ENCODE results near the gene IP6K3.

IP6K3 gene

DNA sequence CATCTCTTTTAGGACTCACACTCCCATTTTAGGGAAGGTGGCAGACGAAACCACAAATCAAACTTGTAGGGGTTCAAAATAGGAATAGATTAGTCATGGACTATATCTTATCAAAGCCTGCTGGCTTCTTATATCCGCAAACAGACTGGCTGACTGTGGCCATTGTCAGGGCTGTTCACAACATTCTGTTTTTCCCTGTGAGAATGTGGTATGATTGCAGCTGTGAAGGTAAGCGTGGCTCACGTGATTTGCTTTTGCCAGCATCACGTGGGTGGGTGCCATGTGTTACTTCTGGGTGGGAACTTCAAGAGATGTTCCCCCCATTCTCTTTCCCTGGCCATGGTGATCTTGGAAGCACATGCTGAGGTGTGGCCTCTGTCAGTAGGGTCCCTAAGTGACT lies 5.9 kb downstream of the IP6K3 start:
- DNase-seq (ENCODE audit: low read depth in 2 of 2): no peak

DNA sequence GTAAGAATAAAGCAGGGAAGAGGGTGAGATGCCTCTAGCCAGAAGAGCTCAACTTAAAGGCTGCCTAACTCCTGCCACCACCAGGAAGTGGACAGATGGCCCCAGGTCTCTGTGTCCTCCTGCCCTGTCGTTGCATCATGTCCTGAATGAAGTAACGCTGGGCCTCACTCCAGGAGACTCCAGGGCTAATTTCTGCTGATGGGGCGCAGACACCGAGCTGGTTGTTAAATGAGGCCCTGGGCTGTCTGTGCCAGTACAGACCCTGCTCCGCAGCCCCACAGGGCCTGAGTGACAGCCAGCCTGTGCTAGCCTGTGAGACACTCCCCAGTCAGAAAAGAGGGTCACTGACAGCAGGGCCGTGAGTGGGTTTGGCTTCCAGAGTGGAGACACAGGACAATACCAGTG lies 6.5 kb downstream of the IP6K3 start:
- no peak for DNase-seq (ENCODE audit: low read depth in 2 of 2)

DNA sequence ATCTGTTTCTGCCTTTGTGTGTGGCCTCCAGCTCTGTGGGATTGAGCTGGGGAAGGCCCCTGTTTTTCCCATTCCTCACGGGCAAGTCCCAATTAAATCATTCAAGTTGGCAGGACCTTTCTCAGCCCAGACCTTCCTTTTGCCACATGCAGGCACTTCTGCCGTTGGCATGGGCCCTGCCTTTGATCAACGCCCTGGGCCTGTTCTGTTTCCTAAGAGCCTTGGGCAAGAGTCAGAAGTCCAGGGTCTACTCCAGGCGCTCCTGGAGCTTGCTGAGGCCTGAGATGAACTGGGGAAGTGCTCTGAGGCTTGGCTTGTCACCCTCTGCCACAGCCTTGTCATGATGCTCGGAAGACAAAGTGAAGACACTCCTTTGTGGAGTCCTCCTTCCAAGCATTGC lies 7.1 kb downstream of the IP6K3 start:
- no peak for DNase-seq (ENCODE audit: low read depth in 2 of 2)

DNA sequence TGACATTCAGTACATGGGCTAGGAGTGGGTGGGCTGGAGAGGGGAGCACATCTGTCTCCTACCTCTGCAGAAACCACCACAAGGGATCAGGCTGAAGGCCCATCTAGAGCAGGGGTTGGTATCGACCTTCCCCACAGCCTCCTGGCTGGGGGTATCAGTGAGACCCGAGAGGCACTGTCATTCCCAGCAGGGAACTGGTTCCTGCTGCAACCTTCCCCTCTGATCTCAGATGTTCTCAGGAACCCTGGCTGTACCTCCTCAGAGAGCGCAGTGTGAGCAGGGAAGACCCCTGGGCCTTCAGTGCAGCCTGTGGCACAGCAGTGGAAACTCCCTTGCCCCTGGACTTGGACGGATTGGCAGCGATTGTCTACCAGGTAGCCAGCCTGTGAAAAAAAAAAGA lies 7.8 kb downstream of the IP6K3 start:
- DNase-seq (ENCODE audit: low read depth in 2 of 2): no peak

DNA sequence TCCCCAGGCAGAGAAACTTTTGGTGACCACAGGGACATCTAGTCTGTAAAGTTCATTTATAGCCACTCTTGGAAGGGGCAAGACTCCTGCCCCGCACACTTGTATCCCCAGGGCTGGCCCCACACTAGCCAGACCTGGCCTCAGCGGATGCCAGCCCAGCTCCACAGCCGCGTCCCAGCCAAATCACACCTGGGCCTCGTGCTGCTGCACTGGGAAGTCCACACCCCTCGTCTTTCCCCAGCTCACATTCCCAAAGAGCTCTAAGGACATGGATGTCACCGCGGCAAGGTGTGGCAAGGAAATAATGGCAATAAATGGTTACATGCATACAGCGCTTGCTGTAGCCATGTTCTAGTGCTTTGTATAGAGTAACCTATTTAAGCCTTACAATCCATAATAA lies 8.6 kb downstream of the IP6K3 start:
- no peak for DNase-seq (ENCODE audit: low read depth in 2 of 2)

DNA sequence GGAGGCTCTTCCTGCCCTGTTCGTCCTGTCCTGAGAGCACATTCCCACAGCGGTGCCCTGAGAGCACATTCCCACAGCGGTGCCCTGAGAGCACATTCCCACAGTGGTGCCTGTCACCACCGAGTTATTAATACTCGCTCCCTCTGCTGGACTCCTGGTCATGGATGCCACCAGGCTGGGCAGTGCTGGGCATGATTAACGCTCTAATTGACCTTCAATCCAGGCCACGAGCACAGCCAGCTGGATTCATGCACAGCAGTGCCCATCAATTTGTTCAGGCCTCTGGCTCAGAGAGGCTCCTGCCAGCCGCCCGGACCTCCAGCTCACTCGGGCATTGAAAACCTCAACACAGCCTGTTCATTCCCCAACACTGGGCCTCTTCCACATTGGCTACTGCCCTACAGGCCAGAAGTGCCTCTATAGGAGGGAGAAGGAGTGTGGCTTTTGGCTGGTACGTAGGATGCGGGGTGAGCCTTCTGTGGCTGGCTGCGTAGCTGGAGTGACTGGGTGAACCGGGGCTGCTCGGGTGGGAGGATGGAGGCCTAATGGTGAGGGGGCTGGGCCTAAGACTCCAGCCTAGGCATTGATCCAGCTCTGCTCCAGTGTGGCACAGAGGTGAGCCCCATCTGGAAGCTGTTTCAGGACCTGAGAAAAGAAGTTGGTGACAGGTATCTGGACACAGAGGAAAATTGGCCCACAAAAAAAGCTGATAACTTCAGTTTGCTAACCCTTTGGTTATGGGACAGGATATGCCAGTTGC lies 9.3 kb downstream of the IP6K3 start:
- no peak for DNase-seq (ENCODE audit: low read depth in 2 of 2)

DNA sequence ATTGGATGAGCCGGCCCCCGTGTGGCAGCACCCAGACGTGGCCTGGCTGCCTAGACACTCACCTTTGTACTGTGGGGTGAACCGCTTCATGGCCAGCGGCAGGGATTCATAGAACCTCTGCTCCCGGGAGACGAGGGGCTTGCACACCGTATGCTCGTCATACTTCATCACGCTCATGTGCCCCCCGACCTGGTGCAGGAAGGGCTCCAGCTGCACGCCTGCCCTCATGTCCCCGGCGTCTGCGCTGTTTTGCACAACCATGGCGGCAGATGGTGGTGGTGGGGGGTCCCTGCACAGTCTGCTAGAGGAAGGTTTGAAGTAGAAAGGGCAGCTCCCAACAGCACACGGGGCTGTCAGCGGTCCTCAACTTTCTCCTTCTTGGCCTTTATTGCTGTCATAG lies 11.5 kb downstream of the IP6K3 start:
- no peak for DNase-seq (ENCODE audit: low read depth in 2 of 2)

DNA sequence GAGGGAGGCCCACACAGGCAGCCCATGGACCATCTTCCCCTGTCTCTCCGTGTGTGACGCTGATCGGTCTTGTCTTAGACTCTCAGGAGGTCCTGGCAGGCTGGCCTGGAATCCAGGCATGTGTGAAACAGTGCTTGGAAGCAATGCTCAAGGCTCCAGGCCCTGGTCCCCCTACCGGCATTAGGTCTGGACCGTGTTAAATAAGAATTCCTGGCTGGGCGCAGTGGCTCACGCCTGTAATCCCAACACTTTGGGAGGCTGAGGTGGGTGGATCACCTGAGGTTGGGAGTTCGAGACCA lies 13.0 kb downstream of the IP6K3 start:
- no peak for DNase-seq (ENCODE audit: low read depth in 2 of 2)

DNA sequence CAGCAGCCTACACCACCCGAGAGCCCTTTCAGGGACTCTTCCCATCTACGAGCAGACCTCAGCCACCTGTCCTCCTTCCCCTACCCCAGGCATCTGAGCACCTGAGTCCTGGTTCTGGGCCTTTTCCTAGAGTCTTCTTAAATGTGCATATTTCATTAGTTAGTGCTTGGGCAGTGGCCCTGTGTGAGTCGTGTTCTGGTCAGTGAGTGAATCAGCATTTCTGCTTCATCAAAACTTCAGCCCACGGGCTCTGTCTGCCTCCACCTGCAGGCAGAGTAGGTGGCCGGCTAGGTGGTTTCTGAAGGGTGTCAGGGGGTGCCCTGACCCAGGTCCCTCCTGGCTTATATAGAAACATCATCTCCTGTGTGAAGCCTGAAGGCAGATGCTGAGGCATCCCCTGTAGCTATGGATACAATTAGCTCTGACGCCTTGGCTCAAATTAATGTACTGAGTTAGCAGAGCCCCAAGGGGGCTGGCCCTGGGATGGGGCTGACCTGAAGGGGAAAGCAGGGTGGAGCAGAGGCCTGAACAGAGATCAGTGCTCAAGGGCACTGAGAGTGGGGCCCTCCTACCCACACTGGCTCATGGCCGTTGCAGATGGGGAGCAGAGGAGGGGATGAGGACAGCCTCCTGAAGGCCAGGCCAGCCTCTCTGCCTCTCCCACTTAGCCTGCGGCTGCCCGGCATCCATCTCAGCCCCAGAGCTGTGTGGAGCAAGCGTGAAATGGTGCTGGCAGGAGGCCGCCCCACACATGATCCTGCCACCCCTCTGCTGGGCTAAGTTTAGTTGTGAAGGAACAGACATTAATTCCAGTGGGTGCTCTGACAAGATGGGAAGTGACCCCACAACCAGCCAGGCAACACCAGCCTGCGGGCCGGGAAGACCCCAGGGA lies 13.6 kb downstream of the IP6K3 start:
- no peak for DNase-seq (ENCODE audit: low read depth in 2 of 2)

DNA sequence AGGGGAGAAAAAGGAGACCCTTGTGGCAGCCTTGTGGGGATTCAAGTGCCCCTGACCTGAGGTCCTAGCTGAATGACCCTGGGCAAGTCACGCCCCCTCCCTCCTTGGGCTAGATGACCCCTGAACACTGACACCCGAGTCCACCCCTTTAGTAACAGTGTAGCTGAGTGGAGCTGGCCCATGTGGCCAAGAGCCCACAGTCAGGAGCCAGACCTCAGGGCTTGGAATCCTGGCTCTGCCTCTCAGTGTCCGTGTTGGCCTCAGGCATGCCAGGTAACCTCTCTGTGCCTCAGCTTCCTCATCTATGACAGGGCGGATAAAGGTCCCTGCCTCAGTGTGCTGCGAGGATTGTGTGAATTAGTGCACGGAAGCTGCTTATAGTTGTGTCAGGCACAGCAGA lies 14.3 kb downstream of the IP6K3 start:
- no peak for DNase-seq (ENCODE audit: low read depth in 2 of 2)

DNA sequence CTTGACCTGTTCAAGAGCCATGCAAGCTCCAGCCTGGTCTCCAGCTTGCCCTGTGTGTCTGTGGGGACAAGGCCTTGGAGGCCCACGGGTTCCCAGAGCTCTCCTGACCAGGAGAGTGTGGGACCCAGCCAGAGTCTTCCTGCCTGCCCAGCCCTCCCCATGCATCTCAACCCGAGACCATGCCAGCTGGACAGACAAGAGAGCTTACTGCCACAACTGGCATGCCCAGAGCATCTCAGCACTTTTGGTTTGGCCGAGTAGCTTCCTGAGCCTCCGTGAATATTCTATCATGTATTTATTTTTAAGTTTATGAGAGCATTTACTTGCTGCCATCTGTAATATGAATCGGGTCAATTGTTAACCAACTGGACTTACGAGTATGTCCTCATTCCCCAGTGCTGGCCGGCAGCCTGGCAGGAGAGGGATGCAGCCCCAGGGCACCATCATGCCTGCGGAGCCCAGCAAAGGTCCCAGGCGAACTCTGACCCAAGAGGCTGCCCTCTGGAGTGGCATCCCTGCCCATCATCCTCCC lies 14.9 kb downstream of the IP6K3 start:
- no peak for DNase-seq (ENCODE audit: low read depth in 2 of 2)

DNA sequence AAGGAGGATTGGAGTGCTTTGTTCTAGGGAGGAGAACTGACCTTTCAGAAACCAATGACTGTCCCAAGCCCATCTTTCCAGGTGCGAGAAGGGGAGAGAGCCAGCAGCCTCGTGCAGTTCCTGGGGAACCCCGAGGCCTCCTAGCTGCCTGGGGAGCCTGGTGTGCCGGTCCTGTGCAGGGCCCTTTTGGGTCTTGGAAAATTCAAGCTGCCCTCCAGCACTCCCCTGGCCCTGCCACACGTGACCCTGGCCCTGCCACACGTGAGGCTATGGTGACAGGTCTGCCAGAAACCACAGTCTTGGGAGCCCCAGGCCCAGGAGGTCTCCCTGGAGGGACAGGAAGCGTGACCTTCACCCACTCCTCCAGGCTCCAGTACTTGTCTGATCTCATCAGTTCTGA lies 15.7 kb downstream of the IP6K3 start:
- no peak for DNase-seq (ENCODE audit: low read depth in 2 of 2)

DNA sequence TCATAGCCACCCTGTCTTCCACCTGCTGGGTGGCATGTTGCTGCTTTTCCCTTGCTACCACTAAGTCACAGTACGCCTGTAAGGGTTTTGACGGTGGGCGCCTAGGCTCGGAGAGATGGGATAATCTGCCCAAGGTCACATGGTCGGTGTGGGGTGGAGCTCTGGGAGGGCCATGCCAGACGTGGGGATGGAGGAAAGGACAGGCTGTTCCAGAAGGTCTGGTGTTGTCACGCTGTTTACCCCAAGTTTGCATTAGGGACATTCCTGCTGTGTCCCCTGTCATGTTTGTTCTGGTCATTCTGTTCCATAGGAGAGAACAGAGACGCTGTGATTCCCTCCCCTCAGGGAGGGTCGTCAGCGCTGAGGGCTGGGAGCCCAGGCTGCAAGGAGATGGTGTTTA lies 16.1 kb downstream of the IP6K3 start:
- no peak for DNase-seq (ENCODE audit: low read depth in 2 of 2)

DNA sequence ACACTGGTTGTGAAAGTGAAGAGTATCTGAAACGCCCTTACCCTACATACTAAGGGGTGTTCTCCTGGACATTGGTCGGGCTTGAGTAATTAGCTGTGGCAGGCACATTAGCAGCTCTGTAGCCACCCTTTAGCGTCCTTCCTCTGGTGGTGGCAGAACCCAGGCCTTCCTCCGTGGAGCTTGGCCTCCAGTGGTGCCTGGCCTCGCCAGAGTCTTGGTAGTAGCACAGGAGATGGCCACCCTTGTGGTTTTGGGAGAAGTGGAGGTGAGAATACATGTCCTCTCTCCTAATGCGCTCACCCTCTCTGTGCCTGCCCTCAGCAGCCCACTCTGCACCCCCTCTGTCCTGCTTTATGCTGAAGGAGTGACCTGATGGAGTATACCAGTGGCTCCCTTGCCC lies 17.6 kb downstream of the IP6K3 start:
- no peak for DNase-seq (ENCODE audit: low read depth in 2 of 2)

DNA sequence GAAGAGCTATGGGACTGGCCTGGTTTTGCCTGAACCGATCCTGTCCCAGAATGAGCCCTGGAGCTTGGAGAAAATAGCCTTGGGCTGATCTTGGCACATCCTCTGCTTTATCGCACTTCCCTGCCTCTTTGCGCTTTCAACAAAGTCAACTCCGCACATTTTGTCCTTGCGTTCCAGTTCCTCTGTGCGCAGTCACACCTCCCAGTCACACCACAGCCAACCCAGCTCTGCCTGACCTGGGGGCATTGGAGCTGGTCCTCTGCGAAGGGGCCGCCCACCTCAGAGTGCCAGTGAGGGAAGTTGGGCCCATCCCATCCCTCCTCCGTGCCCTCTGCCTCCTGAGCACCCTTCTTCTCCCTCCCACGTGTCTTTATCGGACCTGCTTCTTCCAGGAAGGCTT lies 18.3 kb downstream of the IP6K3 start:
- DNase-seq (ENCODE audit: low read depth in 2 of 2): no peak

DNA sequence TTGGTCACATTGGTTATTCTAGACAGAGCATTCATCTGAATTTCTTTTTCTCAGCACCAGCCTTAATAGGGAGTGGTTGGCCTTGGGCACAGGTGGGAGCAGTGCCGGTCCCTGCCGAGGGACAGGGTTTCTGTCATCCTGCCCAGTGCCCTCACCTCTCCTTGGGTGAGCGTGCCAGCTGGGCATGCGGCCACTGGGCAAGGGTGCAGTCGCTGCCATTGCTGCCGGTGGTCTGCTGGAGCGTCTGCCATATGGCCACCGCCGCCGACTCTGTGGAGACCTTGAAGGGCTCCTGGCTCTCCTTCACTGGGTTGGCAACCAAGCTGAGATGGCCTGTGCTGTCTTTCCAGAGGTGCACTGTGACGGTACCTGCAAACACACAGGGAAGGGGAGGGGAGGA lies 18.8 kb downstream of the IP6K3 start:
- no peak for DNase-seq (ENCODE audit: low read depth in 2 of 2)

DNA sequence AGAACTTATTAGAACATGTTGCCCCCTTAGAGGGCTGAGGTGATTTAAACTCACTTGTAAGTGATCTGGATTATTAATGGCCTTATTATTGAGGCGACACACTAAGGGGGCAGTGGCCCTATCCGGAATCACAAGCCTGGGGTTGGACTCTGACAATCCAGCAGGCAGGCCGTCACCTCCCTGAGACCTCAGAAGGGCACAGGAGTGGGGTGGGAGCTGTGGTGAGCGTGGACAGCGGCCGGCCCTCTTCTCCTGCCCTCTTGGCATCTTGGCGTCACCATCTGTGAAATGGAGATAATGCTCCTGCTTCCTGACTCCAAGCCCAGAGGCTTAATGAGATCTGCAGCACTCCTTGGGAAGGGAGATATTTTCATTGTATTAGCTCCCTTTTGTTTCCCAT lies 19.6 kb downstream of the IP6K3 start:
- no peak for DNase-seq (ENCODE audit: low read depth in 2 of 2)

DNA sequence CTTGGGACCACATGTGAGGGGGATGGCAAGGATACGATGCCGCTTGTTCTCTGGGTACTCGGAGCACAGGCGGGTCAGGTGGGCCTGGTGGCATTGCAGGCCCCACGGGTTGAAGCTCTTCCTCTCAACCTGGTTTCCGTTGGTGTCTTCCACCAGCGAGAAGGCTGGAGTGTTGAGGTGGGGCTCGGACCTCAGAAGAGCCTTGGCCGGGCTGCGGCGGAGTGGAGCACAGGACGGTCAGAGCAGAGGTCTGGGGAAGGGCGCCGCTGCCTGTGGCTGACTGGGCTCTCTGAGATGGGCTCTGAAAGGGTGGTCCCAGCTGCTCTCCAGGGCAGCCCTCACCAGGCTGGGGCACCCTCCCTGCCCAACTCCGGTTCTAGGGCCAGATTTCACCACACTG lies 20.0 kb downstream of the IP6K3 start:
- DNase-seq (ENCODE audit: low read depth in 2 of 2): no peak

DNA sequence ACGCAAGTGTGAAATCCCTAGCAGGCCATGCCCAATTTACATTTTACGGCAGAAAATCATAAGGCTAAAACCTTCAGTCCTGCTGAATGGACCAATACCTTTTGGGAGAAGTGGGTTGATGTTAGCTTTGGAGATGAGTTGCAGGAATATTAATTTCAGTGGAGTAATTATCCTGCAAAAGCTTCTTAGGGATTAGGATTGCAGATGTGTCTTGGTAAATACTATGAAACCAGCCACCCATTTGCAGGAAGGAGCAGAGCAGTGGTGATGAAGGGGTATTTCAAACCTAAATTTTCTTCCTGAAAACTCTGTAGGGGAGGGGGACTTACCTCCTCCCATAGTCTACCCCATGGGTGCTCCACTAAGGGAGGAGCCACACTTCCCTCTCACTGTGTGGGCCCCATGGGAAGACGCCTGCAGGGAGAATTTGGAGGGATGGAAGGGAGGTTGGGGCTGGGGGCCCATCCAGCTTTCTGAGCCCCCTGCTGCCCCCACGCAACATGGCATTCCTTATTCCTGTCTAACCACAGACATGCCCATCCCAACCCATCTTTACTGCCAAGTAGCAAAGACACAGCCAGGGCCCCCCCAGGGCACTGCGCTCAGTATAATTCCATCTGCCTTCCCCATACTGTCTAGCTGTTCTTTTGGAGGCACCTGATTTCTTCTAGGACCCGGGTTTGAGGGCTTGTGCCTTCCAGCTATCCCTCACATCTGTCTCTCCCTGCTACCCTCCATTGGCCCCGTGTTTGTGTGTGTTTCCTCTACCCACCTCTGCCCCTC lies 20.6 kb downstream of the IP6K3 start:
- DNase-seq (ENCODE audit: low read depth in 2 of 2): no peak

DNA sequence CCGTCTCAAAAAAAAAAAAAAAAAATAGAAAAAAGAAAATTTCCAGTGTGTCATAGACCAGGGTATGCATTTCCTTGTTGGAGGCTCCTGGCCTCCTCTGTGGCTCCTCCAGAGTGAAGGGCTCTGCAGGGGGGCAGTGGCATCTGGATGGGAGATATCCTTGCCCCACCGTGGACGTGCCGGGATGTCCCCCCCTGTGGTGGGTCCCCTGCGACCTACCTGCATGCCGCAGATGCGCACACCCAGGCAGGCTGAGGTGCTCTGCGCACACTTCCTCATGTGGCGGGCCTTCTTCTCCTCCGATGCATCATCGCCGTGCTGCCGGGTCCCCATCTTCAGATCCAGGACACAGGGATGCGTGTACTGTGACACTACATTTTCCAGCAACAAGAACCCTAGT lies 21.5 kb downstream of the IP6K3 start:
- no peak for DNase-seq (ENCODE audit: low read depth in 2 of 2)

DNA sequence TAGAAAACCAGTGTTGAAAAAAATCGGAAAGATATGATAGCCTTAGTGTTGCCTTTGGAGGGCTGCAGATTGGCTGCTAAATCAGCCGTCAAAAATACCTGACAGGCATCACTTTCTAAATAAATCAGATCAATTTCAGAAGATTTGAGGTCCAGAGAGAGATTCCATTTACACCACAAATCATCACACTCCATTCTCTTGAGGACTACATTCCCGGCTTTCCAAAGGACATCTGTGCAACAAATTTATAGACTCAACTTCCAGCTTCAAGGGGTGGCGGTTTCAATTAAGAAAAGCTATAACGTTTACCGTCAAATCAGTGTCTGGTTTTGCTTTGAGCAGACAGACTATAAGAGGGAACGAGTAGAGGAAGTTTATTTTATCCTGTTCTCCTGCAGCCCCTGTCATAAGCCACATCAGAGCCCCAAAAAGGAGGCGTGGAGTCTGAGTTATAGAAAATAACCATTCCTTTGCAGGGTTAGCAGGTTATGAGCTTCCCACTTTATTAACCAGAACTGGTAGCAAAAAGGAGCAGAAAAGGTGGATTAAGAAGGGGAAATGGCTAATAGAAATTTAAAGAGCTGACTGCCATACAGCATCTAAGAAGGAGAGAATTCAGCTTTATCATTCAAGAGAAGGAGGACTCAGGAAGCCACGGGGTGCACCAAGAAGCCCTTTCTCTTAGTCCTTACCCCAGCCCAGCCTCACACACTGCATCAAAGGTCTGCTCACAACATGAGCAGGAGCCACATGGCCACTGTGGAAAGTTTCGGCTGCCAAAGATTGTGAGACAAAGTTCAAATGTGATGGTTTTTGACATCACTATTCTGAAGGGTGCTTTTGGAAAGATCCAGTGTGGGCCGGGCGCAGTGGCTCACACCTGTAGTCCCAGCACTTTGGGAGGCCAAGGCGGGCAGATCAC lies 22.3 kb downstream of the IP6K3 start:
- no peak for DNase-seq (ENCODE audit: low read depth in 2 of 2)
